Measurements from ENCODE around the gene YEATS4.

DNA sequence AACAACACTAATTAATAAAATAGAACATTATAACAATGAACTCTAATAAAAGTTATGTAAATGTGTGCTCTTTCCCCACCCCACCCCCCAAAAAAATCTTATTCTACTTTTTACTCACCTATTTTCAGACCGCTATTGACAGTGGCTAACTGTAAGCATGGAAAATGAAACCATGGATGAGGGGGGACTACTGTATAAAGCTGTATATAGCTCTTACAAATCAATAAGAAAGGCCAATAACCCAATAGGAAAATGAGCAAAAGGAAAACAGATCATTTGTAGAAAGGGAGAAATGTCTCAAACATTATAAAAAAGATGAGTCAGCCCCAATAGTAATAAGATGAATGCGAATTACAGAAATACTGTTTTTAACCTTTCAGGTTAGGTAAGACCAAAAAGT lies 27.4 kb downstream of the YEATS4 start:
- TF ChIP-seq, protein P1, sequence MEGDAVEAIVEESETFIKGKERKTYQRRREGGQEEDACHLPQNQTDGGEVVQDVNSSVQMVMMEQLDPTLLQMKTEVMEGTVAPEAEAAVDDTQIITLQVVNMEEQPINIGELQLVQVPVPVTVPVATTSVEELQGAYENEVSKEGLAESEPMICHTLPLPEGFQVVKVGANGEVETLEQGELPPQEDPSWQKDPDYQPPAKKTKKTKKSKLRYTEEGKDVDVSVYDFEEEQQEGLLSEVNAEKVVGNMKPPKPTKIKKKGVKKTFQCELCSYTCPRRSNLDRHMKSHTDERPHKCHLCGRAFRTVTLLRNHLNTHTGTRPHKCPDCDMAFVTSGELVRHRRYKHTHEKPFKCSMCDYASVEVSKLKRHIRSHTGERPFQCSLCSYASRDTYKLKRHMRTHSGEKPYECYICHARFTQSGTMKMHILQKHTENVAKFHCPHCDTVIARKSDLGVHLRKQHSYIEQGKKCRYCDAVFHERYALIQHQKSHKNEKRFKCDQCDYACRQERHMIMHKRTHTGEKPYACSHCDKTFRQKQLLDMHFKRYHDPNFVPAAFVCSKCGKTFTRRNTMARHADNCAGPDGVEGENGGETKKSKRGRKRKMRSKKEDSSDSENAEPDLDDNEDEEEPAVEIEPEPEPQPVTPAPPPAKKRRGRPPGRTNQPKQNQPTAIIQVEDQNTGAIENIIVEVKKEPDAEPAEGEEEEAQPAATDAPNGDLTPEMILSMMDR (IDR thresholded peaks at IDR 0.05 in 8 of 11, conservative IDR thresholded peaks at IDR 0.05 in 3 of 11) = no peak
- TF ChIP-seq POLR2A (IDR thresholded peaks at IDR 0.05) (no peak), POLR2AphosphoS5 (IDR thresholded peaks at IDR 0.05) (no peak)
